A204.1 (cell line): ENCODE results near the gene TNFAIP1.

Source experiments
- FAIRE-seq: peaks from 2 replicates; lab custom pipeline; 2012; peaks lifted over from hg19 to GRCh38; lab: Jason Lieb, UNC

TNFAIP1 gene

DNA sequence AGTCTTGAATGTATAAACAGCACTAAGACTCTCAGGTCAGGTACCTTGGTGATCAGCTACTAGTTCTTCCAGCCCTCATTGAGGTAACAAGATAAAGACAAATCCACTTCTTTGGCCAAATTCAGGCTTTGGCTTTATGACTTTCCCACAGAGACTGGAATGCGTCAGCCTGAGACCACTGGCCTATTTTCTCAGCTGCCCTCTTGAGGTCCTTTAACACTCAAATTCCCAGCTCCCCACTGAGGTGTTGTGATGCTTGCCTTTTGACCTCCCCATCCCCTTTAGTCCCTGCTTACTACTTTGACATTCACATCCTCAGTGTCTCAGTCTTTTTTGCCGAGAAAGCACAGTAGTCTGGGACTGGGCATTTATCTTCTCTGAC is 10.6 kb downstream of the TNFAIP1 start:
- FAIRE-seq = no peak

DNA sequence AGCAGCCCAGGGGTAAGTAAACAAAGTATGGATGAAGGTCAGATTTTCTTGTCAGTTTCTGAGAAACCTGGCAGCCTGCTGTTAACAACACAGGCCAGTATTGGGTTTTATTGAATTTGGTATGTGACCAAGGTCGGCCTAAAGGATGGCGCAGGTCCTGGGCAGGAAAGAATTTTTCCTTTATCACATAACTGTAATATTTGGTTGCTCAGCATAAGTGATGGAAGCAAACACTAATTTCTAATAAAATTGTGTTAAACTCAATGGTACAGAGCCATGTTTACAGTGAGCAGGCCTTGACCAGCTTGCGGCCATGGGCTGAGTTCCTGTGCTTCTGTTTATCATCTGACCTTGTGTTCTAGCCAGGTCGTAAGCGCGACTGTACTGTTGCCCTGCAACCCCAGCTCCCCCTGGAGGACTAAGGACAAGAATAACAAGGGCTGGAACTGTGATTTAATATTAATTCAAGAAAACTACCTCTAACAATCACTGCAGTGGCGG is 11.2 kb downstream of the TNFAIP1 start:
- FAIRE-seq = no peak

DNA sequence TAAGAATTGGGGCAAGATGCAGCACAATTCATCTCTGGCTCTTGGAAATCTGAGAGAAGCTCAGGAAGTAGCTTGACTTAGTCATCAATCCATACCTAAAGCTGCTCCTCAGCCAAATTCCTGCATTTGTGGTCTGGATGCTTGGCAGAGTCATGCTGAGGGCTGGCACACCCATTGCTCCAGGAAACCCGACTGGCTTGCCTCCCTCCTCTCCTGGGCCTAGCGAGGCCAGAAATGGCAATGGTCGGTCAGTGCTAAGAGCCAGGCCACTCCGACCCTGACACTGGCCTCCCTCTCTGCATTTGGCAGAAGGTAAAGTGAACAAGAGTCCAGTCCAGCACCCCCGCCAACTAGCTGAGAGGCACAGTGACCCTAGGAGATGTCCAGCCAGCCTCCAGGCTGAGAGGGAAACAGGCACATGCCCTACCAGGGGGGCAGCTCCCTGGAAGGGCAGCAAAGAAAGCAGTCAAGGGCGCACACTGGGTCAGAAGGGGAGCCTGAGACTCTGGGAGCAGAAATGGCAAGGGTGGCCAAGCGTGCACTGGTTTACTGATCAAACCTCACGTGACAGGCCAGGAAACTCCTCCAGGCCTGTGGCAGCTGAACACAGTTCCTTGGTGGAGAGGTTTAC is 11.8 kb downstream of the TNFAIP1 start:
- FAIRE-seq = no peak

DNA sequence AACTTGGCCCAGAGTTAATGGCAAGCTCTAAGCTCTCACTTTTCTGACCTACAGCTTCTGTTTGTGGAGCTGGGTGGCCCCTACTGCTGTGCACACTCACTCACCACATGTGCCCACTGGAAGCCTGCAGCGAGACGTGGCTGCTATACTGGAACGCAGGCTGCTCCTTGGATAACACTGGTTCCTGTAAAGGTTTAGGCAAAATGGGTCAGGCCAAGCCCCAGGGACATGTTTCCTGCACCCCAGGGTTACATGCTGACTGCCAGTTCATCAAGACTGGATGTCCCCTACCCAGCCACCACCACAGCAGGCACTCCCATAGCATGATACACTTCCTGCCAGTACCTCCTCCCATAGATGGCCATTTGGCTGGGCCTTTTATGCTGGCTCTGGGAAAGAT is 13.4 kb downstream of the TNFAIP1 start:
- FAIRE-seq = no peak

DNA sequence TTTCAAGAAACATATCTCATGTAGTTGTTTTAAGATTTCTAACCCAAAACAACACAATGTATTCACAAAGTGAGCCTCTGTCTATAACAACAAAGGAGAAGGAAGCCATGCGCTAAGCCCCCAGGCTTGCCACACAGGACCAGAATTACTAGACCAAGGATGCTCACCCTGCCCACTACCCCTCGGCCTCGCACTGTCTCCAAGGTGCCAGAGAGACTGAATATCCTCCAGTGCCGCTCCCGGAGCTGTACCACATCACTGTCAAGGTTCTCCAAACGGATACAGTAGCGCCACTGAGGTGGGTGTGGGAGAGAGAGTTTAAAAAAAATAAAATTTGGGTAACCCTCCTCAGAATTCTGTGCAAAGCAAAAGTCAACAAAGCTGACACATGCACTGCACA is 14.7 kb downstream of the TNFAIP1 start:
- FAIRE-seq = no peak

DNA sequence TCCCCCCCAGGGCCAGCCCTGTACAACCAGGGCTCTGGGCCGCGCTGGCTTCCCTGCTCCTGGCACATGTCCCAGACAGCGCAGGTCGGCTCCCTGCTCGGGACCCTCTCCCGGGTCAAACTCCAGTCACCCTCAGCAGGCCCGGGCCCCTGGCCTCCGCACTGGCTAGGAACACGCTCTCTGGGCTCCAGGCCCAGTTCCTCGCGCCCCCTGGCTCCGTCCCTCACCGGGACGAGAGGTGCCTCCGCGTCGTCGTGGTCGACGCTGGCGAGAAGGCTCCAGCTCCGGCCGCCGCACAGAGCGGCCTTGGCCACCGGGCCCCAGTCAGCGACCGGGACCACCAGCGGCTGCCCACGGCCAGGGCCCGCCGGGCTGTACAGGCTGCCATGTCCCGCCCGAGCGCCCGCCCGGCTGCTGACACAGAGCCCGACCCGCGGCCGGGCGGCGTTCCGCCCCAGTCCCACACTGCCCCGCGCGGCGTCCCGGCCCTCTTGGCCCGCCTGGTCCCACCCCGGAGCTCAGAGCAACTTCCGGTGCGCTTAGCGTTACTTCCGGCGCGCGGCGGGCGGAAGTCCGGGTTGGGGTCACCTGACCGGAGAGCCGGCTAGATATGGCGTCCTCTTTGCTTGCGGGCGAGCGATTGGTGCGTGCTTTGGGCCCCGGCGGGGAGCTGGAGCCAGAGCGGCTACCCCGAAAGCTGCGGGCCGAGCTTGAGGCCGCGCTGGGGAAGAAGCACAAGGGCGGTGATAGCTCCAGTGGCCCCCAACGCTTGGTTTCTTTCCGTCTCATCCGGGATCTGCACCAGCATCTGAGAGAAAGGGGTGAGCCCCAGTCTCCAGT is 21.7 kb downstream of the TNFAIP1 start, which contains the start of gene POLDIP2:
POLDIP2 (minus strand) TSS at position 467 of the 840 bp plus-strand sequence; CDS start at position 388, 79 bp downstream.
- FAIRE-seq = no peak

DNA sequence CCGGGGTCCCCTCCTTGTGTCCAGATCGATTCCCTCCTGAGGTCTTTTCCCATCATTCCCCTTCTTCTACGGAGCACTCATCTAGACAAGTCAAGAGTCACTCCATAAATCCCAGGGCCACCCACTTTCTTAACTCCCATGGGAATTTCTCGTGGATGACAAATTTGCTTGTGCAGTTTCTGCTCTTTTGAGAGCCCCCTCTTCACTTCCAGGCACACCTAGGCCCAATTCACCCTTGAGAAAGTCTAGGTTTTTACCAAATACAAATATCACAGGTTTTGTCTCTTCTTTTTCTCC is 22.3 kb downstream of the TNFAIP1 start:
- FAIRE-seq = no peak

DNA sequence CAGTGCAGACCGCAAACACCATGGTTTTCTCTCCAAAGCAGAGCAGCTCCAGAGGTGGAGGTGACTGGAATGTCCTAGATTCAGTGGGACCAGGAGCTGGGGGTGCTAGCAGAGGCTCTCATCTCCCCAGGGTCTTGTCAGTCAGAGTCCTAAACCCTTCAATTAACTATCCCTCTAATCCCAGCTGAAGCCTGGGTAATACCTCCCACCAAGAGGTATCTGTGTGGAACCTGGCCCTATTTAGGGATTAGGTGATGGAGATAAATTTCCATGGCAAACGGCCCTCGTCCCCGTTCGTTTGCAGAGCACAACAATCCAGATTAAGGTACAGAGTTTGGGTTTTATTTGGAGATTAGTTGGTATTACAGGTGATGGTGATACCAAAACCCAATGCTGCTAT is 27.6 kb downstream of the TNFAIP1 start:
- FAIRE-seq = no peak

DNA sequence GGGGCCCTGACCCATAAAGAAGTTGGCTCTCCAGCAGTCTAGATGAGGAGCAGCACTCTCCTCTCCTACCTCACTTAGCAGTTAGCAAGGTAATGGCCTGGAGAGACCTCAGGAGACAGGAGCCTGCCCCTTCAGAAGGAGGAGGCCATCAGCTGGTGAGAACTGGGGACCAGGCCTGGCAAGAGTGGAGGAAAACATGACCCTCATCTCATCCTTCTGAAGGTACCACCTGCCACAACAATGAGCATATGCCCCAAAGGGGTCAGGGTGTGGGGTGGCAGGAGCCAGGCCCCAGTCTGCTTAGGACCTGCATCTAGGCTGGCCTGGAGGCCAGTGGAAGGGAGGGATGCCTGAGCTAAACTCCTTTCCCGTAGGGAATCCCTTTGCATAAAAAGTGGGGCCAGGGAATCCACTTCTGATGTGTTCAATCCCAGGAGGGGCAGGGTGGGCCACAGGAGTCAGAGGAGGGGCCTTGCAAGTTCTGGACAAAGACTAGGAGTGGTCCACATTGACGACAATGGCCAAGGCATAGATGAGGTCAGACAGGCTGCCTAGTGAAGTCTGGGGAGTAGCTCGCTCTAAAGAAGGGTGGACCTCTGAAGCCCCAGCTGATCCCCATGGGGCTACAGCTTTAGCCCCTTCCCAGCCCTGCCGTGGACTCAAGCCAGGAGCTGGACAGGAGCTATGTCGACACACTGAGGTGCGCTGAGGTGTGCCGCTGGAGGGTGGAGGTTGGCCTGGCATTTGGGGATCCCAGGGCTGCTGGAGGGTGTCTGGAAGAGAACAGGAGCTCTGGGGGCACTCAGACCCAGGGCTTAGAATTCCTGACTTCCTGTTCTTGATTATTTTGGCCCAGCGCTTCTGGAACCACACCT is 28.5 kb downstream of the TNFAIP1 start:
- FAIRE-seq = no peak

DNA sequence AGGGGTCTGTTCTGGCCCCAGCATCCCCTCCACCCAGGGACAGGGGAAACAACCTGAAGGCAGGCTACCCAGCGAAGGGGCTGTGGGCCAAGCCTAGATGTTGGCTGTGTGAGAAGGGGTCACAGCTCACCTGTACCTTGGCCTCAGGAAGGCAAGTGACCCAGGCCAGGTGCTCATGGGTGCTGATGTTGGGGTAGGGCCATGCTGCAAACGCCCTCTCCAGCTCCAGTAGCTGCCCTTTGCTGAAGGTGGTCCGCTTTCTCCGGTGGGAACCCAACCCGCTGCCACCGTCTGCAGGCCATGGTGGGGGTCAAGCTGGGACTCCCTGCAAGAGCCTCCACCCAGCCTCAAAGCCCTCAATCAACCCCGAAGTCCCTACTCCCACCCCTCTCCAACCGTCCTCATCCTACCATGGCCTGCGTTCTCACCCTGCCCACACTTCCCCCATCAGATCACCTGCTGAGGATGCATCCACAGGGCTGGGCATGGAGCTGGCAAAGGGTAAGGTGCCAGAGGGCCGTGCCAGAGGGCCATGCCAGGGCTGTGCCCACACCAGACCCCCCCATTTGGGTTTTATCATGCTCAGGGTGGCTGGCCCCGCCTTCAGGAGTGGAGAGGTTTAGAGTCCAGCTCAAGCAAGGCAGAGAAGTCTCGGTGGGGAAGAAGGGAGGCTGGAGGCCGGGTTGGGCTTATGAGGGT is 29.3 kb downstream of the TNFAIP1 start, which contains the start of gene SEBOX:
SEBOX (minus strand) TSS at position 535 of the 699 bp plus-strand sequence; CDS start at position 487, 48 bp downstream.
- no peak for FAIRE-seq

DNA sequence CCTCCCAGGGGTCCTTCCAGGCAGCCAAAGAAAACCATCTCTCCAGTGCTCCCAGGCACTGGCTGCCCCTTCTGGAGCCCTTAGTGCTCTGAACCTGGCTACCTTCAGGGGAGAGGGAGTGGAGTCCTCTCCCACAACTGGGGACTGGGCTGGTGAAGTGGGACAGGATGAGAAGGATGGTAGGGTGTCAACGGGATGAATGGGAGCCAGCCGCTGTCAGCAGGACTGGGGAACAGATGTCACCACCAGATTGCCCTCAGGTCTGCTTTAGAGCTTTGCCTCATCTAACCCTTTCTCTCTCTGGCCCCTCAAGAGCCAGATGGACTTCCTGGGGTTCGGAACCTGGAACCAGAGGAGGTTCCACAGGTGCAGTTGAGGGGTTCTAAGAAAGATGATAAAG is 29.9 kb downstream of the TNFAIP1 start:
- no peak for FAIRE-seq

DNA sequence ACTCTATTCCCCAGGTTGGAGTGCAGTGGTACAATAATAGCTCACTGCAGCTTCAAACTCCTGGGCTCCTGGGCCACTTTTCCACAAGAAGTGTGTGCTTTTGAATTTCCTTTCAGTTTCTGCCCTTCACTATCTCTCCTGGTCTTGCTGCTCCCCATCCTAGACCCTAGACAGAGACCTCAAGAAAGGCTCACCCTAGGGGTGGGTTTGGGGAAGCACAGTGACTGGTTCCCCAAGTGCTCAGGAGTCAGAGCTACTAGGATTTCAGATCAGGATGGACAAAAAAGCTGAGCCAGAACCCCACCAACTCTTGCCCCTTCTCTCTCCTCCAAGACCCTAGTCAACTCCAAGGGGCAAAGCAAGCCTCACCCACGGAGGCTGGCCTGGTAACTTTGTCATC is 31.0 kb downstream of the TNFAIP1 start:
- no peak for FAIRE-seq

DNA sequence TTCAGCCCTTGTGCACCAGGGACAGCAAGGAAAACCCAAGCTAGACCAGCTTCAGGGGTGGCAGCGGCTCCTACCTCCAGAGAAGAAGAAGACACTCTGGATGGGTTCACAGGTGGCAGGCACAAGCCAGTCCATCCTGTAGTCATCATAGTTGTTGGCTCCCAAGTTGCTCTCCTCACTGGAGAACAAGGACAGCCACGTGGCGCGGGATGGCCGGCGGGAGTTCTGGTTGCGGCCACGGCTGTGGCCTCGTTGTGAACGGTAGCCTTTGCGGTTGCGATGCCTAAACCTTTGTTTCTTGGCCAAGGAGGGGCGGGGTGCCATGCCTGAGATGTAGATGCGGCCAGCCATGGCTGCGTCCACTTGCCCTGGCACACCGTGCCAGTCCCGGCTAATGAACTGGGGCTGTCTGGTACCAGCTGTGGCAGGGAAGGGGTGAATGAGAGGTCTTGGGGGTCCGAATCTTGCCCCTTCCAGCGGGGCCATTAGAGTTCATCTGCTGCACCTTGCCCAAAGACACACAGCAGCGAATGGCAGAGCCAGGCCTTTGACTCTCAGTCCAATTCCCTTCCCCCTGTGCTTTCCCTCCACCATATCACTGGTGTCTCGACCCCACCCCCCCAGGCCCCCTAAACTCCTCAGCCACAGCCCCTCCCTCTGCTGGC is 32.2 kb downstream of the TNFAIP1 start:
- no peak for FAIRE-seq

DNA sequence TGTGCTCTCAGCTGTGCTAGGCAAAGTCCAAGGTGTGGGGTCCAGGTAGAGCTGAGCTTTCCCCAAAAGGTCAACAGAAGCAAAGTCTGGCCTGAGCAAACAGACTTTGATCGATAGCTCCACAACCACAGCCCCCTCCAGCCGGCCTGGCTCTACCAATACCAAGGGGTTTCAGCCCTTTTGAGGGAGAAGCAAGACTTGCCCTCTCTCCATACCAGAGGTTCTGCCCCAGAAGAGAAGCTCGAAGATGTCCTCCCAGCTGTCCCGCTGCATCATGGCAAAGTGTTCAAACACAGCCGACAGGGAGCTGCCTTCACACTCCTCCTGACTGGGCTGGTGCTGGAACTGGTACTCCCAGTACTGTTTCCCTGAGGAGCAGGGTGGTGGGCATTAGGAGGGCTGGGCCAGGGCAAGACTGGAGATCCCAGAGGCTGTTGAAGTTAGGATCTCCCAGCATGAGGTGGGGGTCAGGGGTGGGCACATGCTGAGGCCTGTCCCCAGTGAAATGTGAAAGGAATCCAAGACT is 32.8 kb downstream of the TNFAIP1 start:
- no peak for FAIRE-seq

DNA sequence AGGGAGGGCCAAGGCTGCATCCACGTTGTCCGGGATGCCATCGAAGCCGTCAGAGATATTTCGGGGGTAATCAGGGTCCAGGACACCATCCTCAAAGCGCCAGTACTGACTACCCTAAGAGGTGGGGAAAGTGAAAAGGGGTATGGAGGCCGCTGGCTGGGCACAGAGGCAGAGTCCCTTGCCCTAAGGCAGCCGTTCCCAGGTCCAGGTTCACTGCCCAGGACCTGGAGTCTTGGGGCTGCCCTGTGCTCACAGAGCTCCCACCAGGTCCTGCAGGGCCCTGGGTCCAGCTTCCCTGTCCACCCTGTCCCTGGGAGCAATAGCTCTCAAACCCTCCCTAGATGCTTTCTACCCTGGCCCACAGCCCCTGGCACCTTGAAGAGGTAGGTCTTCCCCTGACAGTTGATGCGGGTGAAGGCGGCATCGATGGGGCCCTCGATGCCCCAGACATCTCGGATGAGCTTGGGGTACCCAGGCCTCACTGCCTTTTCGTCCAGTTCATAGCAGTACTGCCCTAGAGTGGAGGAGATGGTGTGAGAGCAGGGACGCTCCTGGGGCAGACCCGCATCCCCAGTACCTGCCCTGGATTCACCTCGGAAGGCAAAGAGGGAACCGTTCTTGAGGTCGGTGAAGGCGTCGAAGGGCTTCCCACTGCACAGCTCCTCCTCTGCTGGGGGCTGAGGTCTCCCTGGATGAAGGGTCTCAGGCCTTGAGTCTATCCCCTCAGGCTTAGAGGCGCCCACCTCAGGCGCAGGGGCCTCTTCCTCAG is 33.5 kb downstream of the TNFAIP1 start:
- FAIRE-seq = no peak

DNA sequence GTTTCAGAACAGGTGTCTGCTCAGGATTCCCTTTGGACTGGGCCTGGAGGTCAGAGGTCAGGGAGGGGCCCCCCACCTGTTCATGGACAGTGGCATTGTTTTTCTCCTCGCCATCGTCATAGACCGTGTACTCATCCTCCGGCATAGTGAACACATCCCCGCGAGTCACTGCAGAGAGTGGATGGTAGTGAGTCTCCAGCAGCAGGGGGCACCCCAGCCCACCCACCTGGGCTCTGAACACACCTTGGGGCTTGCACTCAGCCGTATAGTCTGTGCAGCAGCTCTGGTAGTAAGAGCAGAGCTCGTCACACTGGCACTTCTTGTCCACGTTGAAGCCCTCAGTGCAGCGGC is 34.1 kb downstream of the TNFAIP1 start:
- no peak for FAIRE-seq

DNA sequence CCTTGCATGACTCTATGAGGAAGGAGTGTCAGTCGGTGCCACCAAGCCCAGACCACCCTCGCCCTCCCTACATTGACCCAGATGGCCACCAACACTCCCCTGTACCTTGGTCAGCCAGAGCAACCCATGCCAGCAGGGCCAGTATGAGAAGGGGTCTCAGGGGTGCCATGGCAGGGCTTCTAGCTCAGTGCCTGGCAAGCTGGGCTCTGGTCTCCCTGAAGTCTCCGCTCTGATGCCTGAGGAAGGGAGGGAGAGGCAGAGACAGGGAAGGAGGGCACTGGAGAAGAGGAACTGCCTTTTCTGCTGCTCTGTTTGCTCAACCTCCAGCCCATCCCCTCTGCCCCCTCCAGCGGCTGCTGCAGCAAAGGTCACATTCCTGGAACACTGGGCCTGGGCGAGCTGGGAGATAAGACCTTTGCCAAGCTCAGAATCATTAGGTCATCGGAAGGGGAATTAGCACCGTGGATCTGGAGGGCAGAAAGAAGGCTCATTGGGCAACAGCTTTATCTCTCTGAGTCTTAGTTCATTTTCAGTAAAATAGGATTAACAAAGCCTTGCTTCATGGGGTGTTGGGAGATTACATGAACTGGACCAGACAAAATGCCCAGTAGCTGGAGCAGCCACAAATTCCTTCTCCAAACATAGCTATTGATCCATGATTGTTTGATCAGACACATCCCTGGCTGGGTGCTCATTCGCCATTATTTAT is 34.6 kb downstream of the TNFAIP1 start, which contains the start of gene VTN:
VTN (minus strand) TSS at position 273 of the 709 bp plus-strand sequence; CDS start at position 169, 104 bp downstream.
- no peak for FAIRE-seq

DNA sequence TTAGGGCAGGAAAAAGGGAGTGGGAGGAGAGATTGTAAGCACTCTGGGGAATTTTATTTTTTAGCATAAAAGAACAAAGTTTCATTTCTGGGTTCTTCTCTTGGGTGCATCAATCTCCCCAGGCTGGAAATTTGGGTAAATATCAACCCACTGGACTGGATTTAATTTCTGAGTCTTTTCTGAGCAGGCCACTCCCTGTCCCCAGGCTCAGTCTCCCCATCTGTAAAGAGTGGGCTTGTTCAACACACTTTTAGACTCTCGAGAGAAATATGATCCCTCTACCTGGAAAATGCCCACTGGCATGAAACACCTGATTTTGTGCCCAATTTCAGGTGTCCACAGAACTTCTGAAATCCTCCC is 35.2 kb downstream of the TNFAIP1 start:
- FAIRE-seq = no peak

DNA sequence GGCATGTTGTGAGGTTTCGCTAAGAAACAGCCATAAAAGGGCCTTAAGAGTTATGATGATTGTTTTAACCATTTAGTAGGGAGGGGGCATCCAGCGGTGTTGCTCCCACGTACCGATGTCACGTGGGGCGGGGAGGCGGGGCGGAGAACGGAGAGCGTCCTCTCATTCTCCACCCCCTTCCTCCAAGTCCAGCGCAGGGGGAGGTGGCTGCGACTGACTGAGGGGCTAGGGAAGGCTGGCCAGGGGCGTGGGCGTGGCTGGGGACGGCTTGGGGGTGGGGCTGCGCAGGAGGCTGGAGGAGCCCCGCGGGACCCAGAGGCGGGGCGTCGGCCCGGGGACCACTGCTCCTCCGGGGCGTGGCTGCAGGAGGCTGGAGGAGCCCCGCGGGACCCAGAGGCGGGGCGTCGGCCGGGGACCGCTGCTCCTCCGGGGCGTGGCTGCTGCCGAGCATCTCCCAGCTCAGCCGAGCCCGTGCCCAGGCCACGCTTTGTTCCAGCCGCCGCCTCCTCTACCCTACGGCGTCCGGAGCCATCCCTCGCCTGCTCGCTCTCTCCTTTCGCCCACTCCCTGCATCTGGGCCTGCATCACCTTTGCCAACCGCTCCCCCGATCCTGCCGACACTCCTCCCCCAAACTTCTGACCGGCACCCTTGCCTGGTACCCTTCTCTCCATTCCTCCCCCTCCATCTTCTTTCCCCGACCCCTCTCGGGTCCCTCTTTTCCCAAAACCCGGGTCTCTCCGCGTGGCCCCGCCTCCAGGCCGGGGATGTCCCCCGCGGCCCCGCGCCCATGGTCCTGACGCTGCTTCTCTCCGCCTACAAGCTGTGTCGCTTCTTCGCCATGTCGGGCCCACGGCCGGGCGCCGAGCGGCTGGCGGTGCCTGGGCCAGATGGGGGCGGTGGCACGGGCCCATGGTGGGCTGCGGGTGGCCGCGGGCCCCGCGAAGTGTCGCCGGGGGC is 36.0 kb downstream of the TNFAIP1 start, which contains the start of gene SARM1:
SARM1 (plus strand) TSS at position 450 of the 958 bp plus-strand sequence; CDS start at position 789, 339 bp downstream.
- FAIRE-seq = peak; percentile 52
